ENCODE data around the gene MARVELD2.
"Not testable (repeated sequence)": the region's sequence is repeated elsewhere in the genome, so short reads cannot be mapped to it uniquely, and the experiment has no call there.

The MARVELD2 gene, protein sequence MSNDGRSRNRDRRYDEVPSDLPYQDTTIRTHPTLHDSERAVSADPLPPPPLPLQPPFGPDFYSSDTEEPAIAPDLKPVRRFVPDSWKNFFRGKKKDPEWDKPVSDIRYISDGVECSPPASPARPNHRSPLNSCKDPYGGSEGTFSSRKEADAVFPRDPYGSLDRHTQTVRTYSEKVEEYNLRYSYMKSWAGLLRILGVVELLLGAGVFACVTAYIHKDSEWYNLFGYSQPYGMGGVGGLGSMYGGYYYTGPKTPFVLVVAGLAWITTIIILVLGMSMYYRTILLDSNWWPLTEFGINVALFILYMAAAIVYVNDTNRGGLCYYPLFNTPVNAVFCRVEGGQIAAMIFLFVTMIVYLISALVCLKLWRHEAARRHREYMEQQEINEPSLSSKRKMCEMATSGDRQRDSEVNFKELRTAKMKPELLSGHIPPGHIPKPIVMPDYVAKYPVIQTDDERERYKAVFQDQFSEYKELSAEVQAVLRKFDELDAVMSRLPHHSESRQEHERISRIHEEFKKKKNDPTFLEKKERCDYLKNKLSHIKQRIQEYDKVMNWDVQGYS

DNA sequence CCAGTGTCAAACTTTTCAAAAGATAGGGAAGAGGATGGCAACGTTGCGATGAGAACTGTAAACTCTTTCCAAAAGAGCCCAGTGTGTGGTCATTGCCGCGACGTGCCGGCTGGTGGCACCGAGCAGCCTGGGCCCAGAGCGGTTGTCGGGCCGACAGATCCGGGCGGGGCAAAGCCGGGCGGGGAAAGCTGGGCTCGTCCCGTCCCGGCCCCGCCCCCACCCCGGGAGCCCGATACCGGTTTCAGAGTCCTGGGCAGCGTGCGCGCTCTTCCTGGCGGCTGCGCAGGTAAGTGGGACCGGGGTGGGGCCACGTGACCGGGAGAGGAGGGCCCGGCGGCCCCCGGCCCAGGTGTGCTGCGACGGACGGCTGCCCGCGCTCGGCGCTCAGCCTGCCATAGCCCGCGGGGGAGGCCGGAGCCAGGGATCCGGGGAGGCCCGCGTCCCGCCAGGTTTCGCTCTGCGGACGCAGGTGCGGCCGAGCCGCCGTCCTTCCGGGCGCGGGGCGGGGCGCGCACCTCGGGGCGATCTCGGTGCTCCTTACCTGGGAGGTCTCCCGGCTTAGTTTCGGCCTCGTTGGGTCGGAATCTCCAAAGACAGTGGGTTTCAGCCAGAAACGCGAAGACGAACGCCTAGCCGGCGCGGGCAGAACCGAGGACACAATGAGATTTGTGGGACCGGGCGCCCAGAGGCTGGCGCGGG lies at the start of gene MARVELD2:
Gene MARVELD2, plus strand, starts transcription at position 232 of the 699 bp plus-strand sequence. CDS start 4,270 bp downstream, outside the sequence.
- peak; percentile 95 for DNase-seq (ENCODE audit: low spot score)

DNA sequence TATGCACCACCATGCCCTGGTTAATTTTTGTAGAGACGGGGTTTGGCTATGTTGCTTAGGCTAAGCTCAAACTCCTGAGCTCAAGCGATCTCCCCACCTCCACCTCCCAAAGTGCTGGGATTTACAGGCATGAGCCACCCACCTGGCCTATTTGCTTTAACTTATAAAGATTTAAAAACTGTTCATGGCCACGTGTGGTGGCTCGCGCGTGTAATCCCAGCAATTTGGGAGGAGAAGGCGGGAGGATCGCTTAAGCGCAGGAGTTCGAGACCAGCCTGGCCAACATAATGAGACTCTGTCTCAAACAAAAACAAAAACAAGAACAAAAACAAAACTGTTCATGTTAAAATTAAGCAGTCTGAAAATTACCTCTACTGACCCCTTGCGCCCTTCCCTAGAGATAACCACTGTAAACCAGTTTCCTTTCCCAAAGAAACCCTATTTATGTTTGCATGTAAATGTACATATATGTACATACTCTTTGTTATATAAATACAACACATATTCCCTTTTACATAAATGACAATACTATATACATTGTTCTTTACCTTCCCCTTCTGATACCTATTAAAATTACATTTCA lies 47.1 kb upstream of the MARVELD2 start:
- DNase-seq (ENCODE audit: low spot score), result no peak

DNA sequence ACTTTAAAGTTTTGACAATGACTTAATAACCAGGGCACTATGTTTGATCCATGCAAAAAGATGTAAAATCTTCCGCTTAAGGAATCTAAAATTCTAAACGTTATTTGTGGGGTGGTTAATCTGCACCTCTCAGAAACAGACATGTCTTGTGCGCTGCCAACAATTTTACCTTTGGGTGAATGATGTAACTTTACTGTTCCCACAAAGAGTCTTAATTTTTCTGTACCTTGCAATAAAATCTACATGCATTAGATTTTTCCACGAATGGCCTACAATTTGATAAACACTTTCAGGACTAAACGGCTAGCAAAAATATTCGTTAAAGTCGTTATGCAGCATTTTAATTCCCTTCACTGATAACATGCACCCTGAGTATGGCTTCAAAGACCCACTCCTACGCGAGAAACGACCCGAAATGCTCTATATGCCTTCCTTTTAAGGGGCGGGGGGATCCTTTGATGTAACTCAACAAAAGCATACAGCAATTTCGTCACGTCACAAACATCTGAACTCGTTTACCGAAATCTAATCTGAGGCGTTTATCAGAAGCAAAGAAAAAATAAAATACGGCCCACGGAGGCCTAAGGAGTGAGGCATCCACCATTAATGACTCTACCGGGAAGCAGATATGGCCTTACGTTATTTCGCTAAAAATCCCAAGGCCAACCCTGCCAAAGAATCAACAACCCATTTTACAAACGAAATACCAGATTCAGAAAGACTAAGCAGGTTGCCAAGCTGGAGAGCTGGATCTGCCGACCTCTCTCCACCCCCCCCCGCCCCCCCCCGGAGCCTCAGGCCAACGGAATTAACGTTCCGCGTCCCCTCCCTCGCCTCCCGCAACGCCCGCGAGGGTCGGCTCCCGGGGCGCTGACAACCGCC lies 46.2 kb upstream of the MARVELD2 start:
- DNase-seq (ENCODE audit: low spot score), result no peak

DNA sequence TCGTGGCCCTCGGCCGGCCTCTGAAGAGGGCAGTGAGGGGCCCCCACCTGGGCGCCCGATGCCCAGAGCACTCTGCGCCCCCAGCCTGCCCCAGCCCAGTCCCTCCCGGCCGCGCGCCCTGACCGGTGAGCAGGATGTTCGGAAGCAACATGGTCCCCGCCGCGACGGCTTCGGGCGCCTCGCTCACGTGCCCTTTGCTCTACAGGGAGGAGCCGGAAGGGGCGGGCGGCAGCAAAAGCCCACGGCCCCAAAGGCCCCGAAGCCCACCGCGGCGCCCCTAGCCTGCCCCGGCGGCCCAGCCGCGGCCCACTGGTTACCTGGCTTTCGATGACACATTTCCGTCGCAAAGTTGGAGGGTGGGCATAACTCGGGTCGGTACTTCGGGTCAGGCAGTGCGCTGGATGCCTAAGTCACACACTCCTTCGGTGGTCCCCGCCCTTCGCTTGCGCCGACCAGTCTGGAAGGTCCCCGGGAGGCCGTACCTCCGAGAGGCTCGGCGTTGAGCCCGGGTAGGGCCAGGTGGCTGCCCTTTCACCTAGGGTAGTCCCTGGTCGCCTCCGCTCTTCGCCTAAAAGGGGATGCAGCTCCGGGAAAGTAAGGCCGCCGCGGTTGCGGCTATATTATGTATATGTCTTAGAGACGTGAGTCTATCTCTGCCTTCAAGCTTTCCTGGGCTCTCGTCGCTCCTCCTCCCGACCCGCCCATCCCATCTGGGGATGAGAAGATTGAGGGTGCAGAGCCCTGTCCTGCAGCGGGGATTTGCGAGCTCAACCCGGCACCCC lies 45.4 kb upstream of the MARVELD2 start, which contains the start of the genes AK6, RAD17 and TAF9:
Gene AK6, minus strand, starts transcription at position 181 of the 782 bp plus-strand sequence. Its CDS starts 30 bp downstream, at position 151.
Gene RAD17, plus strand, starts transcription at position 479 of the 782 bp plus-strand sequence. CDS start 2,391 bp downstream, outside the sequence.
Gene TAF9, minus strand, starts transcription at position 181 of the 782 bp plus-strand sequence. CDS start 3,783 bp downstream, outside the sequence.
- DNase-seq (ENCODE audit: low spot score), result peak; percentile 94

DNA sequence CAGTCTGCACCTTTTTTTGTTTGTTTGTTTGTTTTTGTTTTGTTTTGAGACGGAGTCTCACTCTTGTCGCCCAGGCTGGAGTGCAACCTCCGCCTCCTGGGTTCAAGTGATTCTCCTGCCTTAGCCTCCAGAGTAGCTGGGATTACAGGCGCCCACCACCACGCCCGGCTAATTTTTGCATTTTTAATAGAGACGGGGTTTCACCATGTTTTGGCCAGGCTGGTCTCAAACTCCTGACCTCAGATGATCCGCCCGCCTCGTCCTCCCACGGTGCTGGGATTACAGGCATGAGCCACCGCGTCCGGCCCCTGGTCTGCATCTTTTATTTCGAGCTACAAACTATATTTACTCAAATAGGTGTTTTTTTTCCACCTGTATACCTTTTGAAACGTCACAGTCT lies 44.6 kb upstream of the MARVELD2 start:
- not testable (repeated sequence) for DNase-seq (ENCODE audit: low spot score)

DNA sequence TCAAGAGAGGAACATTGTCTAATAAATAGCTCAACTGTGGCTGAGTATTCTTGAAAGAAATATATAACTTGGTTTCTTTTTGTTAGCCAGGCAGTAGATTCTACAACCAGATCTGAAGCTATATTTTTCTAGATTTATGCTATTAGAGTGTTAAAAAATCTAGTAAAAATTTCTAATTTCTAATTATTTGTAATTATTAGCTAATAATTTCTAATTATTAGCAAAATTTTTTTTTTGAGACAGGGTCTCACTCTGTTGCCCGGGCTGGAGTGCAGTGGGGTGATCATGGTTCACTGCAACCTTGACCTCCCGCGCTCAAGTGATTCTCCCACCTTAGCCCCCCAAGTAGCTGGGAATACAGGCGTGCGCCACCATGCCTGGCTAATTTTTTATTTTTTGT lies 42.5 kb upstream of the MARVELD2 start:
- DNase-seq (ENCODE audit: low spot score), result no peak

DNA sequence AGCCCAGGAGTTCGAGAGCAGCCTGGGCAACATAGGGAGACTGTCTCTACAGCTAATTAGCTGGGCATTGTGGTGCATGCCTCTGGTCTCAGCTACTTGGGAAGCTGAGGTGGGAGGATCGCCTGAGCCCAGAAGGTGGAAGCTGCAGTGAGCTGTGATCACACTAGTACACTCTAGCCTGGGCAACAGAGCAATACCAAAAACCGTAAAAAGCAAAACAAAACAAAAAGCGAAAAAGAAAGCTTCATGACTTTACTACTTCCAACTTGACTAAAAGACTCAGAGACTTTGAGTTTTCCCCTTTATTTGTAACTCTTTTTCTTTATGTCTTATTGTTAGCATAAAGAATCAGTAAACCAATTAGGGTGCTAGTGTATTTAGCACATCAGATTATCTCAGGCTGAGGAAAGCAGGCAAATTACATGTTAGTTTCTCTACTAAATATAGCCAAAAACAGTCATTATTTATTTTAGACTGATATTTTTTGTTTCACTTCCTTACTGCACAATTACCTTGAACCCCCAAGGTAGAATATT lies 39.9 kb upstream of the MARVELD2 start:
- no peak for DNase-seq (ENCODE audit: low spot score)

DNA sequence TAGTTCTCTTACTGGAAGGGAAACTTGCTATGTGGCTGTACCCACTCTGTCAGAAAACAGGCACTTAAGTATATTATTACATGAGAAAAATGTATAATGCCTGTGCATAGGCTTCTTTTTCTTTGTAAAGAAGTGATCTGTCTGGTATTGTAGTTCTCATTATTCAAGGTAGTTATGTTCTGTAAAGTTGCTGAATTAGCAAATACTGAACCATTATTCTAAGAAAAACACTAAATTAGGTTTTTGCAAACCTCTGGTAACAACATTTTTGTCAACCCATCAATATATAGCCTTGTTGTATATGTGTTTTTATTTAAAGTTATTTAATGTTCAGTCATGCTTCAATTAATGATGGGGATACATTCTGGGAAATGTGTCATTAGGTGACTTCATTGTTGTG lies 36.5 kb upstream of the MARVELD2 start:
- no peak for DNase-seq (ENCODE audit: low spot score)

DNA sequence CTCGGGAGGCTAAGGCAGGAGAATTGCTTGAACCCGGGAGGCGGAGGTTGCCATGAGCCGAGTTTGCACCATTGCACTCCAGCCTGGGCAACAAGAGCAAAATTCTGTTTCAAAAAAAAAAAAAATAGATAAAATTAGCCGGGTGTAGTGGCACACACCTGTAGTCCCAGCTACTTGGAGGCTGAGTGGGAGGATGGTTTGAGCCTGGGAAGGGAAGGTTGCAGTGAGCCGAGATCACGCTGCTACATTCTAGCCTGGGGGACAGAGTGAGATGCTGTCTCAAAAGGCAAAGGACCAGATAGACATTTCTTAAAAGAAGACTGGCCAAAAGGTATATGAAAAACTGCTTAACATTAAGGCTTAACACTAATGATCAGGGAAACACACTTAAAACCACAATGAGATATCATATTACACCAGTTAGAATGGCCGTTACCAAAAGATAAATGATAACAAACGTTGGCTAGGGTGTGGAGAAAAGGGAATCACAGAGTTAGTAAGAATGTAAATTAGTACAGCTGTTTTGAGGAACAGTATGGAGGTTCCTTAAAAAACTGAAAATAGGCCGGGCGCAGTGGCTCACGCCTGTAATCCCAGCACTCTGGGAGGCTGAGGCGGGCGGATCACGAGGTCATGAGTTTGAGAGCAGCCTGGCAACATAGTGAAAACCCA lies 10.1 kb upstream of the MARVELD2 start:
- no peak for DNase-seq (ENCODE audit: low spot score)

DNA sequence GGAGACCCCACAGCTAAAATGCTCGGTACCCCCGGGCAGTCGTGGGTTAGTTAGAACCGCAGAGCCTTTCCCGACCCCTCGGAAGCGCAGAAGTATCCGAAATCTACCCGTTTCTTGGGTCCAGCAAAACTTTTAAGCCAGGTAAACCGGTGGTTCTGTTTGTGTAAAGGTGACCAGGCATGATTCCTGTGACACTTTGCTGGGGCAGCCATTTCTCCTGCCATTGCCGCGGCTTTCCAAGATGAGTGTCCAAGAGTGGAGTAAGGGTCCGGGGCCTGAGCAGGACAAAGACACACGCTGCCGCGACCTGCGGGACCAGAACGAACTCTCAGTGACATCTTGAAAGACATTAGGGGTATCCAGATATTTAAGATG lies 655 bp downstream of the MARVELD2 start:
- DNase-seq (ENCODE audit: low spot score), result peak; percentile 42

DNA sequence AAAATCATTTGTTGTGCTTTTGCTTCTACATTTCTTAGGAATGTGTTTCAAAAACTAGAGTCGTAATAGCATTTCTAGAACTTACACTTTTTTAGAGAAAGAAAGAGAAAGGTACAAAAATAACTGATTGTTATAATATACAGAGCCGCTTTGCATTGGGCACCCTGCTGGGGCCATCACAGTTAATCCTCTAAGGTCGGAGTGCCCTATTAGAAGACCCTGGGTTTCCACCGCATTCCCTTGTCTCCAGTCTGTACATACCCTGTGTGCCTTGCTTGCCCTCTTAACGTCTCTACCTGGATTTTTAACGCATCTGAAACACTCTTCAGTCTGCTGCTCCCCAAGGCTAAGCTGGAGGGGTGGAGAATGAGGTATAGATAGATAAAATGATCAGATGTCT lies 1.3 kb downstream of the MARVELD2 start:
- no peak for DNase-seq (ENCODE audit: low spot score)

DNA sequence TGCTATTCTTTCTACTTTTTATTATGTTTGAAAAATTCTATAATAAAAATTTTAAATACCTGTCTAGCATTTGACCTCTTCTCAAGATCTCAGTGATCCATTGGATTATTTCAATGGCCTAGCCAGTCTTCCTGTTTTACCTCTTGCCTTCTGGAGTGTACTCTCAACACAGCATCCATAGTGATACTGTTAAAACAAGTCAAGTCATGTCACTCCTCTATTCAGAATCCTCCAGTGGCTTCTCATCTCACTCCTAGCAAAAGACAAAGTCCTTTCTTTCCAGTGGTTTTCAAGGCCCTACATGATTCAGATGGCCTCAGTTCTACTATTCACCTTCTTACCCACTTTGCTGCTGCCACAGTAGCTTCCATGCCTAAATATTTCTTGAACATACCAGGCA lies 1.8 kb downstream of the MARVELD2 start:
- no peak for DNase-seq (ENCODE audit: low spot score)

DNA sequence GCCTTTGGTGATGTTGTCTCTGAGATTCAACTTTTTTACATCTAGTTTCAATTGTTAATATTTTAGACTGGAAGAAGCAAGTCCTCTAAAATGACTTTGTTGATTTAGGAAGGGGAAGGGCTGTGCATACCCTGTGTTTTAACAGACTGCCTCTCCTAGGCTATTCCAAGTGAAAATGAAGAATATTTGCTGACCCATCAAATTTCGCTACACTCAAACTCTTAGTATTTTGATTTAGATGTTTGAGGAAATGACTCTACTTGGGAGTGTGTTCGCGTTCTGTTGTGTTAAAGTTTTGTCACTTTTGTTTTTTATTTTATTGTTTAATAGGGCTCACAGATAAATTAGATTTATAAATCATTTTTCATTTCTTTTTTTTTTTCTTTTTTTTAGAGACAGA lies 3.6 kb downstream of the MARVELD2 start:
- DNase-seq (ENCODE audit: low spot score), result no peak

DNA sequence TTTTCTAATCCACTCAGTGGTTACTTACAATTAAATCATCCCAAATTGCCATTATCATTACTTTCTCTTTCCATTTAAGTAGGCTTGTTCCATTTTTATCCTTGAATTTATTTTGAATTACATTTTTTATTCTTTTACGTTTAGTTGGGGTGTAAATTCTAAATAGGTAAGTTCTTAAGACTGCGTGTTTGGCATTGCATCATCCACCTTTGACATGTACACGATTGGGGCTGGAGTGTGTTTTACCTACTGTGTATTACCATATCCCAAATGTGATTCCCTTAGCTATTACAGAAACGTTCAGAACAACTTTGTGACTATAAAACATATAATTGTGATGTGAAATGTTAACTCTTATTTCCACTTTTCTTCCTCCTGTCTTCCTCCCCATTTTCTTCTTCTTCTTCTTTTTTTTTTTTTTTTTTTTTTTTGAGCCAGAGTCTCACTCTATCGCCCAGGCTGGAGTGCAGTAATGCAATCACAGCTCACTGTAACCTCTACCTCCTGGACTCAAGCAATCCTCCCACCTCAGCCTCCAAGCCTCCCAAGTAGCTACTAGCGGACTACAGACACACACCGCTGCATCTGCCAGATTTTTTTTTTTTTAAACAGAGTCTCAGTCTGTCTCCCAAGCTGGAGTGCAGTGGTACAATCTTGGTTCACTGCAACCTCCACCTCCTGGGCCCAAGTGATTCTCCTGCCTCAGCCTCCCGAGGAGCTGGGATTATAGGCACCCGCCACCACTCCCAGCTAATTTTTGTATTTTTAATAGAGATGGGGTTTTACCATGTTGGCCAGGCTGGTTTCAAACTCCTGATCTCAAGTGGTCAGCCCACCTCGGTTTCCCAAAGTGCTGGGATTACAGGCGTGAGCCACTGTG lies 16.7 kb downstream of the MARVELD2 start:
- DNase-seq (ENCODE audit: low spot score), result no peak

DNA sequence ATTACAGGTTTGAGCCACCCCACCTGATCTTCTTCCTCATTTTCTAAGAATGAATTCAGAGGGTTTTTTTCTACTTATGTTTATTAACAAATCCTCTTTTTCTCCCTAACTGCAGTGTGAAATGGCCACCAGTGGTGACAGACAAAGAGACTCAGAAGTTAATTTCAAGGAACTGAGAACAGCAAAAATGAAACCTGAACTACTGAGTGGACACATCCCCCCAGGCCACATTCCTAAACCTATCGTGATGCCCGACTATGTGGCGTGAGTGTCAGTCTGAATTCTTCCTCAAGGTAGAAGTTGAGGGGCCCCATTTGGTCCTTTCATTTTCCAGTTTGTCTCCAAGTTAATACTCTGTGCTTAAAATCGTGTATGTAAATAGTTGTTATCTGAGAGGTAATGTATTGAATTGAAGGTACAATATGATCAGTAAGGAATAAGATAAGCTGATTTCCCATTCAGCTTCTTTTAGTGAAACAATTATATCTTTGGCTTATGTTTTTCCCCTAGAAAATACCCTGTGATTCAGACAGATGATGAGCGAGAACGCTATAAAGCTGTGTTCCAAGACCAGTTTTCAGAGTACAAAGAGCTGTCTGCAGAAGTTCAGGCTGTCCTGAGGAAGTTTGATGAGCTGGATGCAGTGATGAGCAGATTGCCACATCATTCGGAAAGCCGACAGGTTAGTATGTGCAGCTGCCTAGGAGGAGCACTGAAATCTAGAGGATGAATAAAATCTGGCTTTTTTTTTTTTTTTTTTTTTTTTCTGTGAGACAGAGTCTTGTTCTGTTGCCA lies 17.7 kb downstream of the MARVELD2 start:
- no peak for DNase-seq (ENCODE audit: low spot score)

DNA sequence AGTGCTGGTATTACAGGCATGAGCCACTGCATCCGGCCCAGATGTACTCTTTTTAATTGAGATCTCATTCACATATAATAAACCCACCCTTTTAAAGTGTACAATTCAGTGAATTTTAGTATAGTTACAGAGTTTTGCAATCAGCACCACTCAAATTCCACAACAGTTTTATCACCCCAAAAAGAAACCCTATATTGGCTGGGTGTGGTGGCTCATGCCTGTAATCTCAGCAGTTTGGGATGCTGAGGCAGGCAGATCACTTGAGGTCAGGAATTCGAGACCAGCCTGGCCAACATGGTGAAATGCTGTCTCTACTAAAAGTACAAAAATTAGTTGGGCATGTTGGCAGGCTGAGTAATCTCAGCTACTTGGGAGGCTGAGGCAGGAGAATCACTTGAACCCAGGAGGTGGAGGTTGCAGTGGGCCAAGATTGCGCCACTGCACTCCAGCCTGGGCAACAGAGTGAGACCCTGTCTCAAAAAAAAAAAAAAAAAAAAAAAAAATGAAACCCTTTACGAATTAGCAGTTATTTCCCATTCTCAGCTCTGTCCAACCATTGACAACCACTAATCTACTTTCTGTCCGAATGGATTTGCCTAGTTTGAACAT lies 20.5 kb downstream of the MARVELD2 start:
- not testable (repeated sequence) for DNase-seq (ENCODE audit: low spot score)

DNA sequence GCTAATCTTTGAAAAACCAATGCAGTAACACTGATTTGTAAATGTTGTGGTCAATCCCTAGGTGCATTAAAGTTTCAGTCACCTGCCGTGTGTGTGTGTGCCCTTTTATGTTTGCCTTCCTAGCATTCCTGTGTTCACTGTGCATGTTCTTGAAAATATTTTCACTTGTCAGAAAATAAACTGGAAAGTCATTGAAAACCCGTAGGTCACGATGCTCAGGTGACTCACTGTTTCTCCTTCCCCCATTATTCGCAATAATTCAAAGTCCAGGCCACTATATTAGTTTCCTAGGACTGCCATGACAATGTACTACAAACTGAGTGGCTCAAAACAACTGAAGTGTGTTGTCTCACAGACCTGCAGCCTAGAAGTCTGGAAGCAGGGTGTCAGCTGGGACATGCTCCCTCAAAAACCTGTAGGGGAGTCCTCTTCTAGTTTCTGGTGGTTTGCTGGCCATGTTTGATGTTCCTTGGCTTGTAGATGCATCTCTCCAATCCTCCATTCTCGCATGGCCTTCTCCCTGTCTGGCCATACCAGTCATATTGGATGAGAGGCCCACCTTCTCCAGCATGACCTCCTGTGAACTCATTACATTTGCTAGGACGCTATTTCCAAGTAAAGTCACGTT lies 29.3 kb downstream of the MARVELD2 start:
- DNase-seq (ENCODE audit: low spot score), result no peak

All from LoVo (cell line).